Mesenteric fat pad (tissue), 1 donor: ENCODE results near the gene STXBP6. TPM values are rescaled to one million over a fixed set of nuclear protein-coding genes. Genes with fewer than 3 reads are reported as not detected.
"Not testable (repeated sequence)": the region's sequence is repeated elsewhere in the genome, so short reads cannot be mapped to it uniquely, and the experiment has no call there.

Experiments
- DNase-seq: peaks from one replicate; pipeline ENCODE4 v3.0.0-alpha.2; 2020; ENCODE audit warnings: low spot score
- total RNA-seq: library from RNA; stranded (reverse); fragmentation: NEBNext Ultra II Directional; extraction: Animal tissue kit (Norgen Biotek cat#: 25700); gene quantifications from one replicate; pipeline ENCODE4 v1.2.1, GENCODE V29; 2021
- donor health status: DM: yes; HTN: yes; CAD: no.

Gene STXBP6
- total RNA-seq, 1 donor from 2014 or later: 2.4 TPM

GRCh38 chr14:24773564-24773963 lies 276.4 kb downstream of the STXBP6 start:
- not testable (repeated sequence) for DNase-seq

- DNase-seq: no peak
Observed at GRCh38 chr14:24766434-24766833, 283.5 kb downstream of the STXBP6 start.

- DNase-seq: no peak
Observed at GRCh38 chr14:24761141-24761540, 288.8 kb downstream of the STXBP6 start.
